GM18519 (cell line): ENCODE results near the gene SVIL.
"Not testable (repeated sequence)": the region's sequence is repeated elsewhere in the genome, so short reads cannot be mapped to it uniquely, and the experiment has no call there.

Experiments used
- ATAC-seq: cut with Tn5 transposase; IDR thresholded peaks from one replicate; pipeline ENCODE4 v1.9.1; 2021; ENCODE audit warnings: mild to moderate bottlenecking, moderate library complexity; ENCODE audit not compliant: unreplicated experiment, low FRiP score

The SVIL gene

GRCh38 chr10:29472301-29473086 is 162.3 kb downstream of the SVIL start:
- ATAC-seq: no peak

GRCh38 chr10:29471544-29471859 is 163.3 kb downstream of the SVIL start:
- ATAC-seq: no peak

- no peak for ATAC-seq
Observed at GRCh38 chr10:29470843-29471543, 163.8 kb downstream of the SVIL start.

GRCh38 chr10:29470355-29470705 is 164.4 kb downstream of the SVIL start:
- ATAC-seq: no peak

GRCh38 chr10:29469481-29470354 is 165.1 kb downstream of the SVIL start:
- no peak for ATAC-seq

GRCh38 chr10:29465384-29465783 is 169.4 kb downstream of the SVIL start:
- ATAC-seq: no peak

GRCh38 chr10:29464671-29465171 is 170.1 kb downstream of the SVIL start:
- ATAC-seq: not testable (repeated sequence)

- no peak for ATAC-seq
Observed at GRCh38 chr10:29461042-29461441, 173.7 kb downstream of the SVIL start.

- not testable (repeated sequence) for ATAC-seq
Observed at GRCh38 chr10:29458190-29458589, 176.6 kb downstream of the SVIL start.

GRCh38 chr10:29455095-29455494 is 179.7 kb downstream of the SVIL start:
- no peak for ATAC-seq

- ATAC-seq: no peak
Observed at GRCh38 chr10:29454250-29454649, 180.5 kb downstream of the SVIL start.

- ATAC-seq: no peak
Observed at GRCh38 chr10:29452546-29452945, 182.2 kb downstream of the SVIL start.

GRCh38 chr10:29451946-29452345 is 182.8 kb downstream of the SVIL start:
- ATAC-seq: no peak

GRCh38 chr10:29450405-29450804 is 184.4 kb downstream of the SVIL start:
- no peak for ATAC-seq

GRCh38 chr10:29448756-29449592 is 185.8 kb downstream of the SVIL start:
- ATAC-seq: peak; percentile 66

- ATAC-seq: no peak
Observed at GRCh38 chr10:29448125-29448524, 186.6 kb downstream of the SVIL start.

- ATAC-seq: no peak
Observed at GRCh38 chr10:29446327-29446726, 188.4 kb downstream of the SVIL start.

GRCh38 chr10:29443745-29444523 is 190.8 kb downstream of the SVIL start:
- ATAC-seq: no peak

- ATAC-seq: no peak
Observed at GRCh38 chr10:29440981-29441380, 193.8 kb downstream of the SVIL start.
